SIG-M5 treated with dmso at 0.1 percent for 504 hours (cell line): ENCODE measurements around the gene NRAS.
A peak's percentile ranks its signal among the peaks of the same experiment; 100 is the strongest.

ENCODE experiments used
- DNase-seq: peaks from one replicate; lab custom pipeline; 2025; ENCODE audit not compliant: unreplicated experiment; lab: John Stamatoyannopoulos, UW

NRAS gene

GRCh38 chr1:114728553-114728952 is 12.0 kb upstream of the NRAS start:
- DNase-seq, result no peak

- no peak for DNase-seq
These were observed 8.7 kb upstream of the NRAS start for GRCh38 chr1:114725230-114725629.

- DNase-seq, result no peak
These were observed 7.3 kb upstream of the NRAS start for GRCh38 chr1:114723915-114724314.

GRCh38 chr1:114723457-114723856 is 6.9 kb upstream of the NRAS start:
- no peak for DNase-seq

- no peak for DNase-seq
These were observed 3.9 kb upstream of the NRAS start for GRCh38 chr1:114720492-114720891.

GRCh38 chr1:114719424-114719787 is 2.8 kb upstream of the NRAS start:
- no peak for DNase-seq

- peak; percentile 14 for DNase-seq
These were observed 2.3 kb upstream of the NRAS start for GRCh38 chr1:114718661-114719423.

GRCh38 chr1:114715952-114716303 is 643 bp downstream of the NRAS start:
- DNase-seq, result no peak

- DNase-seq, result no peak
These were observed 3.6 kb downstream of the NRAS start for GRCh38 chr1:114712977-114713376.

- no peak for DNase-seq
These were observed 6.2 kb downstream of the NRAS start for GRCh38 chr1:114710360-114710759.

- no peak for DNase-seq
These were observed 9.0 kb downstream of the NRAS start for GRCh38 chr1:114707604-114708003.

GRCh38 chr1:114703242-114703641 is 13.3 kb downstream of the NRAS start:
- no peak for DNase-seq

GRCh38 chr1:114702737-114703136 is 13.8 kb downstream of the NRAS start:
- DNase-seq, result no peak

GRCh38 chr1:114701931-114702330 is 14.6 kb downstream of the NRAS start:
- DNase-seq, result no peak

- no peak for DNase-seq
These were observed 16.5 kb downstream of the NRAS start for GRCh38 chr1:114700036-114700600.

- DNase-seq, result no peak
These were observed 19.8 kb downstream of the NRAS start for GRCh38 chr1:114696810-114697209.

- no peak for DNase-seq
These were observed 21.0 kb downstream of the NRAS start, which contains the start of gene AMPD1 for GRCh38 chr1:114695430-114696058. AMPD1 (minus strand) TSS chr1:114695546; CDS start chr1:114695471, 75 bp downstream.

GRCh38 chr1:114694540-114695310 is 21.8 kb downstream of the NRAS start:
- DNase-seq, result no peak

GRCh38 chr1:114692947-114693346 is 23.6 kb downstream of the NRAS start:
- no peak for DNase-seq

GRCh38 chr1:114691061-114691460 is 25.5 kb downstream of the NRAS start:
- no peak for DNase-seq

GRCh38 chr1:114690148-114690547 is 26.4 kb downstream of the NRAS start:
- DNase-seq, result no peak

- DNase-seq, result no peak
These were observed 28.0 kb downstream of the NRAS start for GRCh38 chr1:114688526-114688925.
